Mucosa of rectum (tissue), 2 donors: Measurements from ENCODE around the gene DBF4.
"Not testable (repeated sequence)": the region's sequence is repeated elsewhere in the genome, so short reads cannot be mapped to it uniquely, and the experiment has no call there.

Source experiments
- H3K27ac ChIP-seq, 2 donors: one replicate each; pipeline ENCODE4 v1.7.0; 2013; ENCODE audit warnings: inconsistent platforms in 2 of 2, low read depth in 2 of 2, low read length in 2 of 2
- H3K27me3 ChIP-seq, 2 donors: one replicate each; pipeline ENCODE4 v1.7.0; 2013; ENCODE audit warnings: low read length in 2 of 2; ENCODE audit not compliant: control insufficient read depth in 2 of 2, insufficient read depth in 2 of 2
- H3K36me3 ChIP-seq, 2 donors: one replicate each; pipeline ENCODE4 v1.7.0; 2013; ENCODE audit warnings: low read length in 2 of 2; ENCODE audit not compliant: control insufficient read depth in 2 of 2, insufficient read depth in 2 of 2
- H3K4me1 ChIP-seq, 2 donors: one replicate each; pipeline ENCODE4 v1.7.0; 2013; ENCODE audit warnings: low read length in 2 of 2, mild to moderate bottlenecking in 1 of 2; ENCODE audit not compliant: control insufficient read depth in 2 of 2, insufficient read depth in 2 of 2
- H3K4me3 ChIP-seq, 2 donors: one replicate each; pipeline ENCODE4 v1.7.0; 2013; ENCODE audit warnings: low read length in 2 of 2
- H3K9ac ChIP-seq, 2 donors: one replicate each; pipeline ENCODE4 v1.7.0; 2013; ENCODE audit warnings: low read length in 2 of 2, low read depth in 1 of 2, mild to moderate bottlenecking in 1 of 2
- H3K9me3 ChIP-seq, 2 donors: one replicate each; pipeline ENCODE4 v1.7.0; 2013; ENCODE audit warnings: low read length in 2 of 2; ENCODE audit not compliant: control insufficient read depth in 2 of 2
- donor health status: healthy.
- donor health status: Normal muscosa, but diverticular disease.

The DBF4 gene, protein sequence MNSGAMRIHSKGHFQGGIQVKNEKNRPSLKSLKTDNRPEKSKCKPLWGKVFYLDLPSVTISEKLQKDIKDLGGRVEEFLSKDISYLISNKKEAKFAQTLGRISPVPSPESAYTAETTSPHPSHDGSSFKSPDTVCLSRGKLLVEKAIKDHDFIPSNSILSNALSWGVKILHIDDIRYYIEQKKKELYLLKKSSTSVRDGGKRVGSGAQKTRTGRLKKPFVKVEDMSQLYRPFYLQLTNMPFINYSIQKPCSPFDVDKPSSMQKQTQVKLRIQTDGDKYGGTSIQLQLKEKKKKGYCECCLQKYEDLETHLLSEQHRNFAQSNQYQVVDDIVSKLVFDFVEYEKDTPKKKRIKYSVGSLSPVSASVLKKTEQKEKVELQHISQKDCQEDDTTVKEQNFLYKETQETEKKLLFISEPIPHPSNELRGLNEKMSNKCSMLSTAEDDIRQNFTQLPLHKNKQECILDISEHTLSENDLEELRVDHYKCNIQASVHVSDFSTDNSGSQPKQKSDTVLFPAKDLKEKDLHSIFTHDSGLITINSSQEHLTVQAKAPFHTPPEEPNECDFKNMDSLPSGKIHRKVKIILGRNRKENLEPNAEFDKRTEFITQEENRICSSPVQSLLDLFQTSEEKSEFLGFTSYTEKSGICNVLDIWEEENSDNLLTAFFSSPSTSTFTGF

DNA sequence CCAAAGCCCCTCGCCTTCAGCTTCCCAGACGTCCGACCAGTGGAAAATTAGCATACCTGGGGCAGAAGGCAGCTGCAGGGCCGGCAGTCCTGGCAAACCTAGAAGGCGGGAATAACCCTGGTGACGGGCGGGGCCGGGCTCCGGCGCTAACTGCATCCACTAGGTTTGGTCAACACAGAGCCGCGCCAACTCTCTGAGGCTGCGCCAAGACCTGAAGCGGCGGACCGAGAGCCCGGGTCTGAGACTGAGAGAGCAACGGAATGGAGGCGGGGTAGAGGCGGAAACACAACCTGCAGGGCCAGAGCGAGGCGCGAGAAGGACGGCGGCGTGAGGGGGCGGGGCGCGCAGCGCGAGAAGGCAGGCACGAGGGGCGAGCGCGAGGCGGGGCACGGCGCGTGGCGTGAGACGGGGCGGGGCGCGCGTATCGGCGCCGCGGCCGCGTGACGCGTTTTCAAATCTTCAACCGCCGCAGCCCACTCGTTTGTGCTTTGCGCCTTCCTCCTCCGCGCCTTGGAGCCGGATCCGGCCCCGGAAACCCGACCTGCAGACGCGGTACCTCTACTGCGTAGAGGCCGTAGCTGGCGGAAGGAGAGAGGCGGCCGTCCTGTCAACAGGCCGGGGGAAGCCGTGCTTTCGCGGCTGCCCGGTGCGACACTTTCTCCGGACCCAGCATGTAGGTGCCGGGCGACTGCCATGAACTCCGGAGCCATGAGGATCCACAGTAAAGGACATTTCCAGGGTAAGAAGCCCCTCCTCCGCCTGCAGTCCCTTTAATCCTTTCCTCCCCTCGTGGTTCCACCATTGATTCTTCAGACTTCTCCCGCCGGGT is at the start of gene DBF4, which contains the start of gene SLC25A40:
Gene DBF4 (plus strand): TSS at position 454 of the 829 bp plus-strand sequence. CDS start 240 bp downstream, at position 694.
Gene SLC25A40 (minus strand): TSS at position 321 of the 829 bp plus-strand sequence. CDS start 17,633 bp downstream, outside the sequence.
- Histone ChIP-seq H3K27me3 (no peaks in the 10 kb centered on the region), H3K4me1 (peaks cover 11 to 21% of the 10 kb centered on the region in 2 donors), H3K9me3 (no peaks in the 10 kb centered on the region), H3K36me3 (peaks cover under 1 to 8% of the 10 kb centered on the region in 2 donors), H3K4me3 (peak within 1 kb of the TSS; percentile 91 to 95), H3K27ac (peak within 1 kb of the TSS; percentile 94 to 96), H3K9ac (peak within 1 kb of the TSS; percentile 95 to 97)

DNA sequence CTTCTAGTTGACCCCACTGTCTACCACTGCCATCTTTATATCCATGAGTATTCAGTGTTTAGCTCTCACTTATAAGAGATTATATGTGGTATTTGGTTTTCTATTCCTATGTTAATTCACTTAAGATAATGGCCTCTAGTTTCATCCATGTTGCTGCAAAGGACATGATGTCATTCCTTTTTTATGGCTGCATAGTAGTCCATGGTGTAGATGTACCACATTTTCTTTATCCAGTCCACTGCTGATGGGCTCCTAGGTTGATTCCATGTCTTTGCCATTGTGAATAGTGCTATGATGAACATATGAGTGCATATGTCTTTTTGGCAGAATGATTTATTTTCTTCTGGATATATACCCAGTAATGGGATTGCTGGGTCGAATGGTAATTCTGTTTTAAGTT is 47.9 kb upstream of the DBF4 start:
- H3K27me3 ChIP-seq, H3K9ac ChIP-seq, H3K36me3 ChIP-seq, H3K9me3 ChIP-seq, H3K4me3 ChIP-seq, H3K4me1 ChIP-seq, H3K27ac ChIP-seq: not testable (repeated sequence)

DNA sequence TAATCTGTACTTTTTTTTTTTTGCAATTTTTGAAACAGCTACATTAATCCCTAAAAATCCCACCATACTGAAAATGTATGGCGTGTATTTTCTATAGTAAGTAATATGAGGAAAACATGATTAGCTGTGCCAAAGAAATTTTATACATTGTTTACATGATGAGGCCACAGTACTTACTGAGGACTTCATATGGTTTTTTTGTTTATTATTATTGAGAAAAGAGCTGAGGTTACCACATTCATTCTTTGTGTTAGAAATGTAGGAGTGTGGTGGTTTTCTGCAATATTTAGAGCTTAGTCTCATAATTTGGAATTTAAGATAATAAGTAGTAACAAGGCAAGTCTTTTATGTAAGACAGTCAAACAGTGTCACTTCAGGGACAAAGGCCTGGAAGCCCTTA is 45.2 kb upstream of the DBF4 start:
- no peaks in the 10 kb centered on the region for H3K27me3 ChIP-seq
- H3K9ac ChIP-seq: no peak overlapping the region

DNA sequence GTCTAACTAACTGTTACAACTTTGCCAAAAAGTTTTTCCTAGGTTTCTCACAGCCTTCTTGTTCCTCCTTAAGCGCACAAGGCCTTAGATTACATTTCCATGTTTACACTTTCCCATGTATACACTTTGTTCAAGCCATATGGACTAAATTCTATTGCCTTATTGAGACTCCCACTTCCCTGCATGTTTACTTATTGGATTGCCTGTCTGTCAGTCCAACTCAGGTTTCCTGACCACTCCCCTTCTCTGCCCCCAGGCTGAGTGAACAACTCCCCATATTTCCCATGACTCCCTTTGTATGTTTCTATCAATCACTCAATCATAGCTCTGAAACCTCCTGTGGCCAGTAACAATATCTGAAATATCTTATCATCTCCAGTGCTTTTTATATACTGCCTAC is 43.2 kb upstream of the DBF4 start:
- no peak overlapping the region for H3K4me3 ChIP-seq
- no peaks in the 10 kb centered on the region for H3K9me3 ChIP-seq
- H3K36me3 ChIP-seq: peaks cover 0 to 3% of the 10 kb centered on the region in 2 donors
- no peak overlapping the region for H3K9ac ChIP-seq
- no peak overlapping the region for H3K27ac ChIP-seq
- no peaks in the 10 kb centered on the region for H3K4me1 ChIP-seq
- no peaks in the 10 kb centered on the region for H3K27me3 ChIP-seq

More for the DNA sequence above, 45.2 kb upstream of the DBF4 start:
- no peaks in the 10 kb centered on the region for H3K4me1 ChIP-seq
- no peak overlapping the region for H3K27ac ChIP-seq
- H3K36me3 ChIP-seq: peaks cover 0 to 3% of the 10 kb centered on the region in 2 donors
- no peaks in the 10 kb centered on the region for H3K9me3 ChIP-seq
- no peak overlapping the region for H3K4me3 ChIP-seq

DNA sequence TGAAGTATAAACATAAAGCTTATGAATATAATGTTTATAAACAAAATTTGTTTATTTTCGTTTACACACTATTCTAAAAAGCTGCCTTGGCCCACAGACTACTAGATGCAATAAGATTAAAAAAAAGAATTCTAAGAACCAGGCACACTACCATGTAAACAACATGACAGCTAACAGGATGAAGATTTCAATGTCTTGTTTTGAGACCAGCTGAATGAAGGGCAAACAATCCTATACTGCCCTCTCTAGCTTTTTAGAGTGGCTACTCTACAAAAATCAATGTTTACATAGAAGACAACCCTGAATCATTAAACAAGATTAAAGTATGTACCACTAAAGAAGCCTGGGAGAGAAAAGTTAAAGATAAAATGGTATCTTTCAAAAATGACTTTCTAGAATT is 38.7 kb upstream of the DBF4 start:
- Histone ChIP-seq H3K9ac (no peak overlapping the region), H3K4me3 (no peak overlapping the region), H3K27me3 (no peaks in the 10 kb centered on the region), H3K36me3 (peaks cover 0 to 2% of the 10 kb centered on the region in 2 donors), H3K4me1 (no peaks in the 10 kb centered on the region), H3K27ac (no peak overlapping the region), H3K9me3 (no peaks in the 10 kb centered on the region)

DNA sequence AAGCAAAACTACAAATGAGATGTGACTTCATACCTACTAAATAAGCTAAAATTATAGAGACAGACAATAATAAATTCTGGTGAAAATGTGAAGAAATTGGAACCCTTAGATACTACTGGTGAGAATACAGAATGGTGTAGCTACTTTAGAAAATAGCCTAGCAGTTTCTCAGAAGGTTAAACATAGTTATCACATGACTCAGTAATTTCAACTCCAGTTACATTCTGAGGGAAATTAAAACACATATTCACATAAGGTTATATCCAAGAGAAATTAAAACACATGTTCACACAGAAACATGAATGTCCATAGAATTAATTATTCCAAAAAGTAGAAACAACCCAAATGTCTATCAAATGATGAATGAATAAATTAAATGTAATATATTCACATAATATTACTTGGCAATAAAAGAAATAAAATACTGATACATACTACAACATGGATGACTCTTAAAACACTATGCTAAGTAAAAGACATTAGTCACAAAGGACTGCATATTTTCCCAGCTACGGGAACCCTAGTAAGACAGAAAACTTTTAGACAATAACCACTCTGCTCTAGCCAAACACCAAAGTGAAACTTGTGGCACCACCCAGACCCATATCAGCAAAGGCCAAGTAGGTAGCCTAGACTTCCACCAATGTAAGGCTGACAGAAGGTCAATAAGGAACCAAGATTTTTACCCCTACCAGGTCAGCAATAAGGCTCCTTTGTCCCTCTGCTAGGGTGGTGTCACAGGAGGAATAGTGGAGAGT is 25.3 kb upstream of the DBF4 start:
- Histone ChIP-seq H3K27me3 (no peaks in the 10 kb centered on the region), H3K9ac (no peak overlapping the region), H3K9me3 (no peaks in the 10 kb centered on the region), H3K36me3 (peaks cover 11 to 12% of the 10 kb centered on the region in 2 donors), H3K4me3 (no peak overlapping the region), H3K27ac (no peak overlapping the region), H3K4me1 (no peaks in the 10 kb centered on the region)

DNA sequence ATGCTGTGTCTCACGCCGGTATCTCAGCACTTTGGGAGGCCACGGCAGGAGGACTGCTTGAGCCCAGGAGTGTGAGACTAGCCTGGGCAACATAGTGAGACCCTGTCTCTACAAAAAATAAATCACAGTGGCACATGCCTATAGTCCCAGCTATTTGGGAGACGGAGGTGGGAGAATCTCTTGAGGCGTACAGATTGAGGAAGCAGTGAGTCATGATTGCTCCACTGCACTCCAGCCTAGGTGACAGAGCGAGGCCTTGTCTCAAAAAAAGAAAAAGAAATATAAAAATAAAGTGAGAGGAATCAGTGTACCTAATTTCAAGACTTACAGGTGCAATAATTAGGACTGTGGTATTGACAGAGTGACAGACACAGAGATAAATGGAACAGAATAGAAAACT is 24.0 kb upstream of the DBF4 start:
- no peak overlapping the region for H3K27ac ChIP-seq
- no peaks in the 10 kb centered on the region for H3K4me1 ChIP-seq
- no peak overlapping the region for H3K9ac ChIP-seq
- H3K27me3 ChIP-seq: no peaks in the 10 kb centered on the region
- no peaks in the 10 kb centered on the region for H3K9me3 ChIP-seq
- peaks cover 12 to 13% of the 10 kb centered on the region in 2 donors for H3K36me3 ChIP-seq
- H3K4me3 ChIP-seq: no peak overlapping the region

DNA sequence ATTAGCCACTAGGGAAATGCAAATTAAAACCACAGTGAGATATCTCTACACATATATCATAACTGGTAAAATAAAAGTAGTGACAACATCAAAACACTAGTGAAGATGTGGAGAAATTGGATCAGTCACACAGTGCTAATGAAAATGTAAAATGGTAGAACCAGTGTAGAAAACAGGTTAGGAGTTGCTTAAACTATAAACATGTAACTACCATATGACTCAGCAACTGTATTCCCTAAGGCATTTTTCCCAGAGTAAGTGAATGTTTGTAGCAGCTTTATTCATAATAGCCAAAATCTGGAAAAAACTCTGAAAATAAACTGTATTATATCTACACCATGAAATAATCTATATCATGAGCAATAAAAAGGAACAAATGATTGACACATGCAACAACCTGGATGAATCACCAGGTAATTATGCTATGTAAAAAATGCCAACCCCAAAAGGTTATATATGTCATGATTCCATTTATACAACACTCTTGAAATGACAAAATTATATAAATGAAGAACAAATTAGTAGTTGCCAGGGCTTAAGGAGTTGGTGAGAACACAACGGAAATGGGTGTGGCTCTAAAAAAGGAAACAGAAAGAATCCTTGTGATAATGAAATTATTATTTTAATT is 22.9 kb upstream of the DBF4 start:
- no peaks in the 10 kb centered on the region for H3K9me3 ChIP-seq
- H3K36me3 ChIP-seq: peaks cover 18 to 23% of the 10 kb centered on the region in 2 donors
- no peaks in the 10 kb centered on the region for H3K4me1 ChIP-seq
- H3K9ac ChIP-seq: no peak overlapping the region
- H3K4me3 ChIP-seq: no peak overlapping the region
- no peak overlapping the region for H3K27ac ChIP-seq
- H3K27me3 ChIP-seq: no peaks in the 10 kb centered on the region

DNA sequence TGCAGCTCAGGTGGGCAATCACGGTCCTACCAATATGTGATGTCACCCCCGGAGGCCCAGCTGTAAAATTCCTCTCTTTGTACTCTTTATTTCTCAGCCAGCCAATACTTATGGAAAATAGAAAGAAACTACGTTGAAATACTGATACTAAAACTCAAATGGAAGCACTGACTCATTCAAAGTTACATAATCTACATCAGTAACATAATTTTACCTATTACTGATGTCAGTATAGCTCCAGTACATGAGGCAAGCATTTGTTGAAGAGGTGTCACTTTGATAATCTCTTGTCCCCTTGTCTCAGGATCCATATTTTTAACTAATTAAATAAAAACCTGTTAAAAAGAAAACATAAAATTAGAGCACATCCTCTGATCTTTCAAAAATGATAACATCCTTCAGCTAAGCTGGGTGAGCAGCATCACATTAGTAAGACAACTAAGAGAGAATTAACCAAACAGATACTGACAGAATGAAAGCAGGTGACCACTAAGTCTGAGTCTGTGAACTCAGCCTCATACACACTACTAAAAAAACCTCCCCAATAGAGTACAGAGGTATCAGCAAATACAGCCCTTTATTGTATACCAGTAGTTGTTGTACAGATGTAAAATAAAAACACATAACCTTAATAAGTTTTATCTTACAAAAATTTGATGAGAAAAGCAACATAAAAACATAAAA is 17.7 kb upstream of the DBF4 start:
- Histone ChIP-seq H3K27ac (no peak overlapping the region), H3K9me3 (no peaks in the 10 kb centered on the region), H3K4me3 (no peak overlapping the region), H3K36me3 (peaks cover 9 to 15% of the 10 kb centered on the region in 2 donors), H3K27me3 (no peaks in the 10 kb centered on the region), H3K9ac (no peak overlapping the region), H3K4me1 (no peaks in the 10 kb centered on the region)
